Mammary epithelial cell (primary cell): ENCODE measurements around the gene DRC7.

Experiments used
- EZH2 ChIP-seq: IDR thresholded peaks from 2 replicates; pipeline ENCODE4 v1.6.1; 2012; ENCODE audit warnings: low read length, inconsistent platforms, borderline replicate concordance
- TF ChIP-seq, protein P1 (sequence below), 2 donors: IDR thresholded peaks in 1 of 2; conservative IDR thresholded peaks in 1 of 2; 2 replicates each; pipeline ENCODE4 v1.5.1; 2011 to 2012; ENCODE audit warnings: inconsistent platforms in 2 of 2, low read length in 2 of 2, mild to moderate bottlenecking in 2 of 2, control low read depth in 1 of 2, low read depth in 1 of 2; ENCODE audit not compliant: insufficient read depth in 1 of 2; ENCODE audit errors: extremely low read depth in 1 of 2

DNA sequence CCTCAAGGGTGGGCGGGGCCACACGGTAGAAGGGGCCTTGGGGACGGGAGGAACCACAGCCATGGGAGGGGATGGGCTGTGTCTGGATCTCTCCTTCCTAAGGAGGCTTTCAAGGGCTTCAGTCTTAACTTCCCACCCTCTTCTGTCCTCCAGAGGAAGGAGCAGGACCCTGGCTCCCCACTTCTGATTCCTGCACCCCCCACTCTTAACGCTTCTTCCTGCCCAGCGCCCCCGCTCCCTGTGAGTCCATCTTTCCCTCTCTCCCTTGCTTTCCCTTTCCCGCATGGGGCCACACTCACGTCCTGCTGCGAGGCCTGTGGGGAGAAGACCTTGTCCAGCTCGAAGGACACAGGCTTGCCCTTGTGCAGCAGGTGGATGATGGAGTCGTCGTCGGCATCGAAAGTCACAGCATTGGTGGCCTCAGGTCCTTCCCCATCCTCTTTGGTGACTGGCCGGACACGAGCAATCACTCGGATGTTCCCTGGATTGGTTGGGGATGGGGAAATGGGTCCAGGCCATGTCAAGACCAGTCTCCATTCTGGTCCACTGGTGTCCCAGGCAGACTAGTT is 70.6 kb downstream of the DRC7 start:
- TF ChIP-seq EZH2, result no peak
- TF ChIP-seq, protein P1, sequence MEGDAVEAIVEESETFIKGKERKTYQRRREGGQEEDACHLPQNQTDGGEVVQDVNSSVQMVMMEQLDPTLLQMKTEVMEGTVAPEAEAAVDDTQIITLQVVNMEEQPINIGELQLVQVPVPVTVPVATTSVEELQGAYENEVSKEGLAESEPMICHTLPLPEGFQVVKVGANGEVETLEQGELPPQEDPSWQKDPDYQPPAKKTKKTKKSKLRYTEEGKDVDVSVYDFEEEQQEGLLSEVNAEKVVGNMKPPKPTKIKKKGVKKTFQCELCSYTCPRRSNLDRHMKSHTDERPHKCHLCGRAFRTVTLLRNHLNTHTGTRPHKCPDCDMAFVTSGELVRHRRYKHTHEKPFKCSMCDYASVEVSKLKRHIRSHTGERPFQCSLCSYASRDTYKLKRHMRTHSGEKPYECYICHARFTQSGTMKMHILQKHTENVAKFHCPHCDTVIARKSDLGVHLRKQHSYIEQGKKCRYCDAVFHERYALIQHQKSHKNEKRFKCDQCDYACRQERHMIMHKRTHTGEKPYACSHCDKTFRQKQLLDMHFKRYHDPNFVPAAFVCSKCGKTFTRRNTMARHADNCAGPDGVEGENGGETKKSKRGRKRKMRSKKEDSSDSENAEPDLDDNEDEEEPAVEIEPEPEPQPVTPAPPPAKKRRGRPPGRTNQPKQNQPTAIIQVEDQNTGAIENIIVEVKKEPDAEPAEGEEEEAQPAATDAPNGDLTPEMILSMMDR (conservative IDR thresholded peaks at IDR 0.05 in 1 of 2, IDR thresholded peaks at IDR 0.05 in 1 of 2; ENCODE audit: extremely low read depth in 1 of 2, insufficient read depth in 1 of 2, low read depth in 1 of 2, low read length in 2 of 2), result no peak
